B cell (primary cell): ENCODE data around the gene RPS25.

Experiments used
- CTCF ChIP-seq: fragments of 200-600 bp; IDR thresholded peaks from one replicate; pipeline ENCODE4 v1.8.0; 2022; ENCODE audit warnings: antibody characterized with exemption, mild to moderate bottlenecking
- EZH2 ChIP-seq: IDR thresholded peaks from 2 replicates; pipeline ENCODE4 v1.6.1; 2012; ENCODE audit warnings: borderline replicate concordance, low read depth, mild to moderate bottlenecking, moderate library complexity, low read length; ENCODE audit not compliant: insufficient read depth, poor library complexity, severe bottlenecking

GRCh38 chr11:119062779-119063178 lies 44.6 kb upstream of the RPS25 start:
- TF ChIP-seq CTCF (no peak), EZH2 (no peak)
